Measurements from ENCODE around the gene TSC22D4.

DNA sequence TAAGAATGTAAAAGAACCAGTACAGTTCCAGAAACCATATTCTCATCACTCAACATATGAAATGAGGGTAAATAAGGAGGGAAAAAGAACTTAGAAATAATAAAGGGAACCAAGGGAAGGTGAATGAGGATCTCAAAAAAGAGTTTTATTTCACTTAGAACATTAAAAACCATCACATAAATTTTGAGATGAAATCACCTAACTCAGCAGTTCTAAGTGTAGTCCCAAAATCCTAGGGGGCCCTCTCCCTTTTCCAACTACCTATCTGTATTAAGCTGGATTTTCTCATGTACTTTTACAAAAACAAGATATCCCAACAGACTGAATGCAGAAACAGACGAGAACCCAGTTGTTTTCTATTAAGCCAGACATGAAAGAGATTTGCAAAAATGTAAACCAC is 53.7 kb downstream of the TSC22D4 start:
- TF ChIP-seq CTCF (conservative IDR thresholded peaks at IDR 0.05; ENCODE audit: low read depth, low read length), result no peak
- no peak for TF ChIP-seq EZH2 (IDR thresholded peaks at IDR 0.05; ENCODE audit: borderline replicate concordance, low read depth, low read length, poor library complexity, severe bottlenecking)

Measured in A673 (cell line).